DOHH2 (cell line): Measurements from ENCODE around the gene HLA-G.

Source experiments
- H3F3A ChIP-seq: fragments of 200-600 bp; sonication (generic), shearing (Covaris generic); 2 replicates; pipeline ENCODE4 v1.6.0; 2016; ENCODE audit warnings: antibody characterized with exemption, mild to moderate bottlenecking; ENCODE audit not compliant: control insufficient read depth, insufficient read depth
- H3K27ac ChIP-seq: fragments of 200-600 bp; sonication (generic); 2 replicates; pipeline ENCODE4 v1.5.1; 2014; ENCODE audit warnings: low read depth, mild to moderate bottlenecking, low read length, moderate library complexity
- H3K27me3 ChIP-seq: fragments of 200-600 bp; sonication (generic); 2 replicates; pipeline ENCODE4 v1.6.1; 2014; ENCODE audit warnings: mild to moderate bottlenecking, low read length, mixed read lengths; ENCODE audit not compliant: control insufficient read depth
- H3K36me3 ChIP-seq: fragments of 200-600 bp; sonication (generic); 2 replicates; pipeline ENCODE4 v1.6.1; 2014; ENCODE audit warnings: mild to moderate bottlenecking, low read length, moderate library complexity, mixed read lengths; ENCODE audit not compliant: control insufficient read depth
- H3K4me1 ChIP-seq: fragments of 200-600 bp; sonication (generic); 2 replicates; pipeline ENCODE4 v1.6.1; 2014; ENCODE audit warnings: mild to moderate bottlenecking, low read length, mixed read lengths; ENCODE audit not compliant: control insufficient read depth
- H3K4me2 ChIP-seq: fragments of 200-600 bp; sonication (generic); 2 replicates; pipeline ENCODE4 v1.6.0; 2014; ENCODE audit warnings: mild to moderate bottlenecking, low read length, moderate library complexity
- H3K4me3 ChIP-seq: fragments of 200-600 bp; sonication (generic); 2 replicates; pipeline ENCODE4 v1.5.1; 2014; ENCODE audit warnings: mild to moderate bottlenecking, low read length, mixed read lengths
- H3K79me2 ChIP-seq: fragments of 200-600 bp; sonication (generic); 2 replicates; pipeline ENCODE4 v1.6.1; 2014; ENCODE audit warnings: mild to moderate bottlenecking, low read length, mixed read lengths; ENCODE audit not compliant: control insufficient read depth
- H3K9me2 ChIP-seq: fragments of 200-600 bp; sonication (generic); replicated peaks from 2 replicates; pipeline ENCODE4 v1.6.1; 2014; ENCODE audit warnings: mild to moderate bottlenecking, low read length, mixed read lengths; ENCODE audit not compliant: control insufficient read depth
- H3K9me3 ChIP-seq: fragments of 200-600 bp; sonication (generic); 2 replicates; pipeline ENCODE4 v1.6.1; 2014; ENCODE audit warnings: antibody characterized with exemption, low read length, mixed read lengths; ENCODE audit not compliant: control insufficient read depth, insufficient read depth
- H4K20me1 ChIP-seq: fragments of 200-600 bp; sonication (generic); 2 replicates; pipeline ENCODE4 v1.6.0; 2014; ENCODE audit warnings: low read depth, mild to moderate bottlenecking, antibody characterized with exemption, low read length, moderate library complexity; ENCODE audit not compliant: control insufficient read depth, insufficient read depth
- CTCF ChIP-seq: fragments of 200-600 bp; sonication (generic); IDR thresholded peaks from one replicate; pipeline ENCODE4 v1.5.1; 2014; ENCODE audit warnings: antibody characterized with exemption, mild to moderate bottlenecking, low read depth, low read length; ENCODE audit not compliant: poor library complexity, severe bottlenecking
- EZH2phosphoT487 ChIP-seq: fragments of 200-600 bp; sonication (generic); IDR thresholded peaks from 2 replicates; pipeline ENCODE4 v1.6.1; 2017; ENCODE audit warnings: borderline replicate concordance, mild to moderate bottlenecking, antibody characterized with exemption, low read length, moderate library complexity, mixed read lengths

Gene HLA-G

GRCh38 chr6:29826271-29826670 lies 1.4 kb upstream of the HLA-G start:
- Histone ChIP-seq H3K36me3 (no peaks in the 10 kb centered on the region), H3F3A (no peaks in the 10 kb centered on the region), H3K4me2 (no peak overlapping the region), H4K20me1 (no peaks in the 10 kb centered on the region), H3K4me1 (peaks cover 18% of the 10 kb centered on the region), H3K9me3 (no peaks in the 10 kb centered on the region), H3K4me3 (no peak overlapping the region), H3K27ac (no peak overlapping the region), H3K79me2 (no peaks in the 10 kb centered on the region), H3K9me2 (no peaks in the 10 kb centered on the region), H3K27me3 (peaks cover under 1% of the 10 kb centered on the region; the same call in 1 of the 2 replicates)
- TF ChIP-seq CTCF: no peak
- no peak for TF ChIP-seq EZH2phosphoT487

DNA sequence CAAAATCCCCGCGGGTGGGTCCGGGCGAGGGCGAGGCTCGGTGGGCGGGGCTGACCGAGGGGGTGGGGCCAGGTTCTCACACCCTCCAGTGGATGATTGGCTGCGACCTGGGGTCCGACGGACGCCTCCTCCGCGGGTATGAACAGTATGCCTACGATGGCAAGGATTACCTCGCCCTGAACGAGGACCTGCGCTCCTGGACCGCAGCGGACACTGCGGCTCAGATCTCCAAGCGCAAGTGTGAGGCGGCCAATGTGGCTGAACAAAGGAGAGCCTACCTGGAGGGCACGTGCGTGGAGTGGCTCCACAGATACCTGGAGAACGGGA lies 809 bp downstream of the HLA-G start:
- no peak overlapping the region for H3K4me3 ChIP-seq
- no peaks in the 10 kb centered on the region for H3F3A ChIP-seq
- H3K27me3 ChIP-seq: peaks cover 2% of the 10 kb centered on the region; the same call in 1 of the 2 replicates
- H3K4me2 ChIP-seq: no peak overlapping the region
- no peaks in the 10 kb centered on the region for H3K36me3 ChIP-seq
- no peaks in the 10 kb centered on the region for H3K79me2 ChIP-seq
- H3K9me2 ChIP-seq: no peaks in the 10 kb centered on the region
- H4K20me1 ChIP-seq: no peaks in the 10 kb centered on the region
- H3K4me1 ChIP-seq: peaks cover 18% of the 10 kb centered on the region
- H3K9me3 ChIP-seq: no peaks in the 10 kb centered on the region
- H3K27ac ChIP-seq: no peak overlapping the region
- TF ChIP-seq EZH2phosphoT487: no peak

DNA sequence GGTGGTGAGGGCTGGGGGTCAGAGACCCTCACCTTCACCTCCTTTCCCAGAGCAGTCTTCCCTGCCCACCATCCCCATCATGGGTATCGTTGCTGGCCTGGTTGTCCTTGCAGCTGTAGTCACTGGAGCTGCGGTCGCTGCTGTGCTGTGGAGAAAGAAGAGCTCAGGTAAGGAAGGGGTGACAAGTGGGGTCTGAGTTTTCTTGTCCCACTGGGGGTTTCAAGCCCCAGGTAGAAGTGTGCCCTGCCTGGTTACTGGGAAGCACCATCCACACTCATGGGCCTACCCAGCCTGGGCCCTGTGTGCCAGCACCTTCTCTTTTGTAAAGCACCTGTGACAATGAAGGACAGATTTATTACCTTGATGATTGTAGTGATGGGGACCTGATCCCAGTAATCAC lies 2.1 kb downstream of the HLA-G start:
- H3K79me2 ChIP-seq: no peaks in the 10 kb centered on the region
- H3K4me3 ChIP-seq: no peak overlapping the region
- H3K27me3 ChIP-seq: peaks cover 3% of the 10 kb centered on the region; the same call in 1 of the 2 replicates
- H3K9me2 ChIP-seq: no peaks in the 10 kb centered on the region
- no peak for TF ChIP-seq EZH2phosphoT487
- TF ChIP-seq CTCF: no peak
- H3K9me3 ChIP-seq: no peaks in the 10 kb centered on the region
- H4K20me1 ChIP-seq: no peaks in the 10 kb centered on the region
- no peak overlapping the region for H3K4me2 ChIP-seq
- H3K27ac ChIP-seq: no peak overlapping the region
- H3K4me1 ChIP-seq: peaks cover 10% of the 10 kb centered on the region
- H3K36me3 ChIP-seq: no peaks in the 10 kb centered on the region
- H3F3A ChIP-seq: no peaks in the 10 kb centered on the region

GRCh38 chr6:29830409-29830808 lies 2.8 kb downstream of the HLA-G start:
- no peaks in the 10 kb centered on the region for H3K9me3 ChIP-seq
- peaks cover 3% of the 10 kb centered on the region; the same call in 1 of the 2 replicates for H3K27me3 ChIP-seq
- TF ChIP-seq CTCF: no peak
- TF ChIP-seq EZH2phosphoT487: no peak

More at GRCh38 chr6:29830409-29830808, 2.8 kb downstream of the HLA-G start:
- no peaks in the 10 kb centered on the region for H3F3A ChIP-seq
- no peak overlapping the region for H3K27ac ChIP-seq
- no peaks in the 10 kb centered on the region for H3K36me3 ChIP-seq
- no peaks in the 10 kb centered on the region for H3K79me2 ChIP-seq
- H3K4me2 ChIP-seq: no peak overlapping the region
- H3K9me2 ChIP-seq: no peaks in the 10 kb centered on the region
- H4K20me1 ChIP-seq: no peaks in the 10 kb centered on the region
- H3K4me1 ChIP-seq: peaks cover 3% of the 10 kb centered on the region
- H3K4me3 ChIP-seq: no peak overlapping the region
